Neural crest cell (in vitro differentiated cells): ENCODE results near the gene DOCK7. TPM values are rescaled to one million over a fixed set of nuclear protein-coding genes. Genes with fewer than 3 reads are reported as not detected.

Experiments used
- DNase-seq: peaks from one replicate; pipeline ENCODE4 v3.0.0; 2021; ENCODE audit warnings: low read depth, mixed read lengths, low spot score
- H3K27ac Mint-ChIP-seq: one replicate; pipeline ENCODE4 v1.8.0; 2021; ENCODE audit warnings: mild to moderate bottlenecking, mixed read lengths; ENCODE audit not compliant: unreplicated experiment
- H3K27me3 Mint-ChIP-seq: 2 replicates; pipeline ENCODE4 v1.8.0; 2021; ENCODE audit warnings: low read depth, mild to moderate bottlenecking, mixed read lengths
- H3K36me3 Mint-ChIP-seq: 2 replicates; pipeline ENCODE4 v1.8.0; 2021; ENCODE audit warnings: low read depth, mild to moderate bottlenecking, mixed read lengths
- H3K4me1 Mint-ChIP-seq: 2 replicates; pipeline ENCODE4 v1.8.0; 2021; ENCODE audit warnings: mixed read lengths
- H3K4me3 Mint-ChIP-seq: one replicate; pipeline ENCODE4 v1.8.0; 2021; ENCODE audit warnings: mild to moderate bottlenecking, mixed read lengths
- H3K9me3 Mint-ChIP-seq: 2 replicates; pipeline ENCODE4 v1.8.0; 2021; ENCODE audit warnings: mixed read lengths
- CTCF ChIP-seq: fragments of 200-600 bp; sonication (generic); conservative IDR thresholded peaks from 2 replicates; pipeline ENCODE4 v1.5.0; 2021; ENCODE audit warnings: antibody characterized with exemption, mild to moderate bottlenecking
- total RNA-seq: library from RNA; stranded (reverse); gene quantifications from 2 replicates; pipeline ENCODE4 v1.2.1, GENCODE V29; 2021

DOCK7 gene
- total RNA-seq, 1 donor from 2014 or later = 79.8 TPM

- peaks cover 12% of the 10 kb centered on the region for H3K36me3 Mint-ChIP-seq
Measured at GRCh38 chr1:62508187-62508758, 179.9 kb downstream of the DOCK7 start.

GRCh38 chr1:62500210-62500609 is 188.0 kb downstream of the DOCK7 start:
- no peak for DNase-seq
- TF ChIP-seq CTCF = no peak
- Mint-ChIP-seq H3K27ac (no peak overlapping the region), H3K4me3 (no peak overlapping the region), H3K9me3 (no peaks in the 10 kb centered on the region), H3K27me3 (no peaks in the 10 kb centered on the region), H3K36me3 (peaks cover 12% of the 10 kb centered on the region), H3K4me1 (no peaks in the 10 kb centered on the region)

More at GRCh38 chr1:62508187-62508758, 179.9 kb downstream of the DOCK7 start:
- peak; percentile 74 for TF ChIP-seq CTCF
- Mint-ChIP-seq H3K4me1 (peaks cover under 1% of the 10 kb centered on the region), H3K4me3 (no peak overlapping the region), H3K27ac (no peak overlapping the region), H3K9me3 (no peaks in the 10 kb centered on the region), H3K27me3 (no peaks in the 10 kb centered on the region)
- DNase-seq = no peak

- Mint-ChIP-seq H3K4me1 (no peaks in the 10 kb centered on the region), H3K36me3 (peaks cover 9% of the 10 kb centered on the region)
- no peak for TF ChIP-seq CTCF
Measured at GRCh38 chr1:62494137-62494536, 194.0 kb downstream of the DOCK7 start.

GRCh38 chr1:62493656-62494055 is 194.5 kb downstream of the DOCK7 start:
- peaks cover 9% of the 10 kb centered on the region for H3K36me3 Mint-ChIP-seq
- no peaks in the 10 kb centered on the region for H3K9me3 Mint-ChIP-seq
- H3K27ac Mint-ChIP-seq = no peak overlapping the region
- no peak for TF ChIP-seq CTCF
- H3K4me1 Mint-ChIP-seq = no peaks in the 10 kb centered on the region
- H3K4me3 Mint-ChIP-seq = no peak overlapping the region
- no peak for DNase-seq
- no peaks in the 10 kb centered on the region for H3K27me3 Mint-ChIP-seq

More at GRCh38 chr1:62494137-62494536, 194.0 kb downstream of the DOCK7 start:
- Mint-ChIP-seq H3K27ac (no peak overlapping the region), H3K9me3 (no peaks in the 10 kb centered on the region), H3K4me3 (no peak overlapping the region), H3K27me3 (no peaks in the 10 kb centered on the region)
- DNase-seq = no peak

- Mint-ChIP-seq H3K27ac (no peak overlapping the region), H3K9me3 (no peaks in the 10 kb centered on the region), H3K4me1 (no peaks in the 10 kb centered on the region), H3K4me3 (no peak overlapping the region), H3K36me3 (peaks cover 9% of the 10 kb centered on the region), H3K27me3 (no peaks in the 10 kb centered on the region)
- TF ChIP-seq CTCF = no peak
- DNase-seq = no peak
Measured at GRCh38 chr1:62492521-62492920, 195.7 kb downstream of the DOCK7 start.
